Lower lobe of right lung (tissue), 2 donors: ENCODE data around the gene PDC. TPM values are rescaled to one million over a fixed set of nuclear protein-coding genes. Genes with fewer than 3 reads are reported as not detected.

Experiments used
- ATAC-seq, 2 donors: fragments of 200-7000 bp; cut with Tn5 transposase; one replicate each; pipeline ENCODE4 v1.9.1; 2020 to 2022; ENCODE audit warnings: mild to moderate bottlenecking in 2 of 2, moderate library complexity in 2 of 2
- DNase-seq: peaks from one replicate; pipeline ENCODE4 v3.0.0-alpha.2; 2020
- H3K27ac ChIP-seq: fragments of 200-600 bp; one replicate; pipeline ENCODE4 v1.8.0; 2022
- H3K27me3 ChIP-seq: fragments of 200-600 bp; one replicate; pipeline ENCODE4 v1.8.0; 2022; ENCODE audit warnings: low read depth
- H3K36me3 ChIP-seq: fragments of 200-600 bp; one replicate; pipeline ENCODE4 v1.8.0; 2022; ENCODE audit warnings: mild to moderate bottlenecking
- H3K4me1 ChIP-seq: fragments of 200-600 bp; one replicate; pipeline ENCODE4 v1.8.0; 2022
- H3K4me3 ChIP-seq: fragments of 200-600 bp; one replicate; pipeline ENCODE4 v1.8.0; 2022; ENCODE audit warnings: mild to moderate bottlenecking
- H3K9me3 ChIP-seq: fragments of 200-600 bp; one replicate; pipeline ENCODE4 v1.8.0; 2022
- intact Hi-C: fragments of 100-400 bp; cut with DNase I; formaldehyde crosslinking; loops from one replicate; pipeline ENCODE4 v1.11.0; 2022
- total RNA-seq: library from RNA; stranded (reverse); fragmentation: NEBNext Ultra II Directional; extraction: Animal tissue kit (Norgen Biotek cat#: 25700); gene quantifications from one replicate; pipeline ENCODE4 v1.2.1, GENCODE V29; 2021
- TF ChIP-seq, protein P1 (sequence below): fragments of 200-600 bp; IDR thresholded peaks from one replicate; pipeline ENCODE4 v1.8.0; 2022; ENCODE audit warnings: antibody characterized with exemption, mild to moderate bottlenecking
- donor health status: DM: no; HTN: yes; CAD: no; lungs with severe emphysema.

PDC gene
- total RNA-seq, 1 donor from 2014 or later: not detected

GRCh38 chr1:186420923-186421322, 40.0 kb downstream of the PDC start:
- ATAC-seq: no peak
- H3K36me3 ChIP-seq: peaks cover 16% of the 10 kb centered on the region
- no peak overlapping the region for H3K4me3 ChIP-seq
- TF ChIP-seq, protein P1, sequence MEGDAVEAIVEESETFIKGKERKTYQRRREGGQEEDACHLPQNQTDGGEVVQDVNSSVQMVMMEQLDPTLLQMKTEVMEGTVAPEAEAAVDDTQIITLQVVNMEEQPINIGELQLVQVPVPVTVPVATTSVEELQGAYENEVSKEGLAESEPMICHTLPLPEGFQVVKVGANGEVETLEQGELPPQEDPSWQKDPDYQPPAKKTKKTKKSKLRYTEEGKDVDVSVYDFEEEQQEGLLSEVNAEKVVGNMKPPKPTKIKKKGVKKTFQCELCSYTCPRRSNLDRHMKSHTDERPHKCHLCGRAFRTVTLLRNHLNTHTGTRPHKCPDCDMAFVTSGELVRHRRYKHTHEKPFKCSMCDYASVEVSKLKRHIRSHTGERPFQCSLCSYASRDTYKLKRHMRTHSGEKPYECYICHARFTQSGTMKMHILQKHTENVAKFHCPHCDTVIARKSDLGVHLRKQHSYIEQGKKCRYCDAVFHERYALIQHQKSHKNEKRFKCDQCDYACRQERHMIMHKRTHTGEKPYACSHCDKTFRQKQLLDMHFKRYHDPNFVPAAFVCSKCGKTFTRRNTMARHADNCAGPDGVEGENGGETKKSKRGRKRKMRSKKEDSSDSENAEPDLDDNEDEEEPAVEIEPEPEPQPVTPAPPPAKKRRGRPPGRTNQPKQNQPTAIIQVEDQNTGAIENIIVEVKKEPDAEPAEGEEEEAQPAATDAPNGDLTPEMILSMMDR: no peak
- no peaks in the 10 kb centered on the region for H3K9me3 ChIP-seq
- no peaks in the 10 kb centered on the region for H3K4me1 ChIP-seq
- intact Hi-C loops: no loop called here
- no peaks in the 10 kb centered on the region for H3K27me3 ChIP-seq
- H3K27ac ChIP-seq: no peak overlapping the region
- no peak for DNase-seq

GRCh38 chr1:186420311-186420710, 40.6 kb downstream of the PDC start:
- TF ChIP-seq, protein P1: no peak
- Histone ChIP-seq H3K36me3 (peaks cover 20% of the 10 kb centered on the region), H3K4me3 (no peak overlapping the region), H3K27ac (no peak overlapping the region), H3K27me3 (no peaks in the 10 kb centered on the region), H3K4me1 (no peaks in the 10 kb centered on the region), H3K9me3 (no peaks in the 10 kb centered on the region)
- no peak for ATAC-seq
- no peak for DNase-seq
- intact Hi-C loops: no loop called here

DNA sequence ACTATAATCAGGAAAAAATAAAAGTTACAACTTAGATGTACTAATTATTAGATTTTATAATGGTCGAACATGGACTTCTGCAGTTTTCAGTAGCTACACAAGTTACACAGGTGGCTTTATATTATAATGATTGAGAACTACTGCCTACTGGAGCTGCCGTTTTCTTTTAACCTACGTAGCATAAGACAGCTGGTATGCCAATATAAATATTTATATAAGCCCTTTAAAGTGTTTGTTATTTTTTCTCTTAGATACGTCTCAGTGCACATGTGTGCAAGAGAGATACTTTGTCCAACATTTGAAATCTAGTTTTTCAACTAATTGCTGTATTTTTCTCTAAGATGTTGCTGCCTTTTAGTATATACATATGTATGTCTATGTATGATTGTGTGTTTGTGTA, 42.4 kb downstream of the PDC start:
- DNase-seq (no peak), ATAC-seq (peak in 1 of 2 donors; percentile 58)
- TF ChIP-seq, protein P1: no peak
- H3K27ac ChIP-seq: no peak overlapping the region
- no peaks in the 10 kb centered on the region for H3K27me3 ChIP-seq
- H3K4me3 ChIP-seq: no peak overlapping the region
- no peaks in the 10 kb centered on the region for H3K4me1 ChIP-seq
- intact Hi-C loops: no loop called here
- H3K36me3 ChIP-seq: peaks cover 21% of the 10 kb centered on the region
- no peaks in the 10 kb centered on the region for H3K9me3 ChIP-seq

- Histone ChIP-seq H3K27me3 (no peaks in the 10 kb centered on the region), H3K36me3 (peaks cover 48% of the 10 kb centered on the region), H3K27ac (no peak overlapping the region), H3K4me1 (no peaks in the 10 kb centered on the region), H3K9me3 (no peaks in the 10 kb centered on the region), H3K4me3 (no peak overlapping the region)
- intact Hi-C loops: no loop called here
- no peak for DNase-seq
- TF ChIP-seq, protein P1: no peak
- ATAC-seq: no peak
Observed at GRCh38 chr1:186413319-186413718, 47.6 kb downstream of the PDC start.

- no peaks in the 10 kb centered on the region for H3K27me3 ChIP-seq
- peaks cover 74% of the 10 kb centered on the region for H3K36me3 ChIP-seq
- no peak for ATAC-seq
- H3K4me1 ChIP-seq: no peaks in the 10 kb centered on the region
- no peak overlapping the region for H3K27ac ChIP-seq
- TF ChIP-seq, protein P1: no peak
- no peaks in the 10 kb centered on the region for H3K9me3 ChIP-seq
- no peak for DNase-seq
- H3K4me3 ChIP-seq: no peak overlapping the region
- intact Hi-C loops: no loop called here
Observed at GRCh38 chr1:186409091-186409490, 51.8 kb downstream of the PDC start.
